Suprapubic skin (tissue), 4 donors: ENCODE measurements around the gene ADCY4. TPM values are rescaled to one million over a fixed set of nuclear protein-coding genes. Genes with fewer than 3 reads are reported as not detected.

Experiments
- DNase-seq, 2 donors: peaks; one replicate each; pipeline ENCODE4 v3.0.0-alpha.2; 2019; ENCODE audit warnings: low spot score in 2 of 2
- H3K27ac ChIP-seq: fragments of 200-600 bp; sonication (generic); one replicate; pipeline ENCODE4 v1.5.1; 2019
- H3K27me3 ChIP-seq: fragments of 200-600 bp; sonication (generic); one replicate; pipeline ENCODE4 v1.5.1; 2019
- H3K36me3 ChIP-seq: fragments of 200-600 bp; sonication (generic); one replicate; pipeline ENCODE4 v1.5.1; 2019
- H3K4me1 ChIP-seq: fragments of 200-600 bp; sonication (generic); one replicate; pipeline ENCODE4 v1.5.1; 2019
- H3K4me3 ChIP-seq: fragments of 200-600 bp; sonication (generic); one replicate; pipeline ENCODE4 v1.5.1; 2019; ENCODE audit warnings: mild to moderate bottlenecking
- H3K9me3 ChIP-seq: fragments of 200-600 bp; sonication (generic); one replicate; pipeline ENCODE4 v1.5.1; 2019
- CTCF ChIP-seq, 2 donors: fragments of 200-600 bp in 1 of 2; fragments of 450-650 bp in 1 of 2; sonication (generic) in 1 of 2; IDR thresholded peaks; one replicate each; pipeline ENCODE4 v1.5.1; 2016 to 2019; ENCODE audit warnings: antibody characterized with exemption in 2 of 2, mild to moderate bottlenecking in 1 of 2, moderate library complexity in 1 of 2
- EP300 ChIP-seq: sonication (generic); formaldehyde crosslinking; IDR thresholded peaks from one replicate; pipeline ENCODE4 v1.6.1; 2017; ENCODE audit warnings: antibody characterized with exemption
- POLR2A ChIP-seq, 2 donors: fragments of 450-650 bp; IDR thresholded peaks; one replicate each; pipeline ENCODE4 v1.6.1; 2017; ENCODE audit warnings: antibody characterized with exemption in 2 of 2, mild to moderate bottlenecking in 2 of 2, moderate library complexity in 2 of 2
- POLR2AphosphoS5 ChIP-seq, 3 donors: sonication (generic); formaldehyde crosslinking; IDR thresholded peaks; one replicate each; pipeline ENCODE4 v1.6.1; 2017; ENCODE audit warnings: antibody characterized with exemption in 3 of 3
- WGBS: methylation state at CpG from one replicate; pipeline ENCODE4 v1.1.5; 2018; 5-methylcytosine and 5-hydroxymethylcytosine counted together
- total RNA-seq, 4 donors: library from RNA; depleted of rRNA; stranded (reverse); fragments of >200 nt; gene quantifications; one replicate each; pipeline ENCODE4 v1.1.0, GENCODE V29; 2016

The ADCY4 gene
- total RNA-seq, 4 donors from 2014 or later: 3.9 to 33.2 (median 13.9) TPM

- 38% methylated on average over 4 of the region's 4 CpGs for WGBS
- no peak for TF ChIP-seq EP300
- no peak for TF ChIP-seq CTCF (IDR thresholded peaks at IDR 0.05)
- TF ChIP-seq POLR2A (IDR thresholded peaks at IDR 0.05): no peak
- no peak for TF ChIP-seq POLR2AphosphoS5 (IDR thresholded peaks at IDR 0.05)
- no peak overlapping the region for H3K27ac ChIP-seq
These were observed 16.6 kb upstream of the ADCY4 start for GRCh38 chr14:24351517-24351916.

GRCh38 chr14:24349742-24350141 lies 14.9 kb upstream of the ADCY4 start:
- Histone ChIP-seq H3K4me3 (no peak overlapping the region), H3K27me3 (no peaks in the 10 kb centered on the region), H3K27ac (no peak overlapping the region), H3K36me3 (no peaks in the 10 kb centered on the region), H3K4me1 (no peaks in the 10 kb centered on the region), H3K9me3 (no peaks in the 10 kb centered on the region)
- WGBS: 75% methylated on average over 5 of the region's 5 CpGs
- DNase-seq: no peak
- TF ChIP-seq POLR2A (IDR thresholded peaks at IDR 0.05) (no peak), POLR2AphosphoS5 (IDR thresholded peaks at IDR 0.05) (no peak), CTCF (IDR thresholded peaks at IDR 0.05) (no peak), EP300 (no peak)

More at GRCh38 chr14:24351517-24351916, 16.6 kb upstream of the ADCY4 start:
- Histone ChIP-seq H3K9me3 (no peaks in the 10 kb centered on the region), H3K36me3 (no peaks in the 10 kb centered on the region), H3K4me1 (no peaks in the 10 kb centered on the region), H3K27me3 (no peaks in the 10 kb centered on the region), H3K4me3 (no peak overlapping the region)
- no peak for DNase-seq

GRCh38 chr14:24348186-24348585 lies 13.3 kb upstream of the ADCY4 start:
- TF ChIP-seq EP300 (no peak), CTCF (IDR thresholded peaks at IDR 0.05) (no peak), POLR2A (IDR thresholded peaks at IDR 0.05) (no peak), POLR2AphosphoS5 (IDR thresholded peaks at IDR 0.05) (no peak)
- 91% methylated on average over 2 of the region's 2 CpGs for WGBS
- Histone ChIP-seq H3K36me3 (no peaks in the 10 kb centered on the region), H3K27me3 (no peaks in the 10 kb centered on the region), H3K27ac (no peak overlapping the region), H3K4me3 (no peak overlapping the region), H3K9me3 (no peaks in the 10 kb centered on the region), H3K4me1 (no peaks in the 10 kb centered on the region)
- DNase-seq: no peak

GRCh38 chr14:24347134-24347533 lies 12.3 kb upstream of the ADCY4 start:
- H3K27me3 ChIP-seq: no peaks in the 10 kb centered on the region
- WGBS: 56% methylated on average over 1 of the region's 1 CpG
- H3K27ac ChIP-seq: no peak overlapping the region
- H3K4me1 ChIP-seq: no peaks in the 10 kb centered on the region
- no peak overlapping the region for H3K4me3 ChIP-seq
- H3K9me3 ChIP-seq: no peaks in the 10 kb centered on the region
- no peaks in the 10 kb centered on the region for H3K36me3 ChIP-seq
- no peak for TF ChIP-seq POLR2AphosphoS5 (IDR thresholded peaks at IDR 0.05)
- TF ChIP-seq EP300: no peak
- TF ChIP-seq POLR2A (IDR thresholded peaks at IDR 0.05): no peak
- DNase-seq: no peak

GRCh38 chr14:24343795-24344660 lies 9.2 kb upstream of the ADCY4 start:
- Histone ChIP-seq H3K27ac (no peak overlapping the region), H3K9me3 (no peaks in the 10 kb centered on the region), H3K4me3 (no peak overlapping the region), H3K36me3 (no peaks in the 10 kb centered on the region), H3K27me3 (no peaks in the 10 kb centered on the region), H3K4me1 (peaks cover 14% of the 10 kb centered on the region)
- 86% methylated on average over 7 of the region's 7 CpGs for WGBS
- TF ChIP-seq POLR2A (IDR thresholded peaks at IDR 0.05): no peak
- no peak for TF ChIP-seq EP300
- TF ChIP-seq POLR2AphosphoS5 (IDR thresholded peaks at IDR 0.05): no peak
- no peak for TF ChIP-seq CTCF (IDR thresholded peaks at IDR 0.05)
- DNase-seq: no peak
